GM18951 (cell line): ENCODE data around the gene SLC25A45.

Source experiments
- POLR2A ChIP-seq: IDR thresholded peaks from 4 replicates; pipeline ENCODE4 v1.6.1; 2011; ENCODE audit warnings: mild to moderate bottlenecking; ENCODE audit not compliant: insufficient read length, insufficient read depth; ENCODE audit errors: extremely low read depth
- in situ Hi-C: fragments of 300-500 bp; cut with MboI; formaldehyde crosslinking; loops from one replicate; pipeline ENCODE4 v1.12.0; 2022; ENCODE audit warnings: low sequenced_read_pairs, mixed read lengths, inconsistent platforms; ENCODE audit not compliant: unreplicated experiment

The SLC25A45 gene

DNA sequence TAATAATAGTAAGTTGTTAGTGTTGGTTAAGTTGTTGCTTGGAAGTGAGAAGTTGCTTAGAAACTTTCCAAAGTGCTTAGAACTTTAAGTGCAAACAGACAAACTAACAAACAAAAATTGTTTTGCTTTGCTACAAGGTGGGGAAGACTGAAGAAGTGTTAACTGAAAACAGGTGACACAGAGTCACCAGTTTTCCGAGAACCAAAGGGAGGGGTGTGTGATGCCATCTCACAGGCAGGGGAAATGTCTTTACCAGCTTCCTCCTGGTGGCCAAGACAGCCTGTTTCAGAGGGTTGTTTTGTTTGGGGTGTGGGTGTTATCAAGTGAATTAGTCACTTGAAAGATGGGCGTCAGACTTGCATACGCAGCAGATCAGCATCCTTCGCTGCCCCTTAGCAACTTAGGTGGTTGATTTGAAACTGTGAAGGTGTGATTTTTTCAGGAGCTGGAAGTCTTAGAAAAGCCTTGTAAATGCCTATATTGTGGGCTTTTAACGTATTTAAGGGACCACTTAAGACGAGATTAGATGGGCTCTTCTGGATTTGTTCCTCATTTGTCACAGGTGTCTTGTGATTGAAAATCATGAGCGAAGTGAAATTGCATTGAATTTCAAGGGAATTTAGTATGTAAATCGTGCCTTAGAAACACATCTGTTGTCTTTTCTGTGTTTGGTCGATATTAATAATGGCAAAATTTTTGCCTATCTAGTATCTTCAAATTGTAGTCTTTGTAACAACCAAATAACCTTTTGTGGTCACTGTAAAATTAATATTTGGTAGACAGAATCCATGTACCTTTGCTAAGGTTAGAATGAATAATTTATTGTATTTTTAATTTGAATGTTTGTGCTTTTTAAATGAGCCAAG is 42.9 kb upstream of the SLC25A45 start:
- in situ Hi-C loops: no loop called here
- peak; percentile 43 for TF ChIP-seq POLR2A

GRCh38 chr11:65424205-65425104 is 42.0 kb upstream of the SLC25A45 start:
- in situ Hi-C loops: loop anchor here (5.0 kb wide), 1 partner anchor 78 kb away; no protein-coding TSS in a partner anchor
- peak; percentile 33 for TF ChIP-seq POLR2A

DNA sequence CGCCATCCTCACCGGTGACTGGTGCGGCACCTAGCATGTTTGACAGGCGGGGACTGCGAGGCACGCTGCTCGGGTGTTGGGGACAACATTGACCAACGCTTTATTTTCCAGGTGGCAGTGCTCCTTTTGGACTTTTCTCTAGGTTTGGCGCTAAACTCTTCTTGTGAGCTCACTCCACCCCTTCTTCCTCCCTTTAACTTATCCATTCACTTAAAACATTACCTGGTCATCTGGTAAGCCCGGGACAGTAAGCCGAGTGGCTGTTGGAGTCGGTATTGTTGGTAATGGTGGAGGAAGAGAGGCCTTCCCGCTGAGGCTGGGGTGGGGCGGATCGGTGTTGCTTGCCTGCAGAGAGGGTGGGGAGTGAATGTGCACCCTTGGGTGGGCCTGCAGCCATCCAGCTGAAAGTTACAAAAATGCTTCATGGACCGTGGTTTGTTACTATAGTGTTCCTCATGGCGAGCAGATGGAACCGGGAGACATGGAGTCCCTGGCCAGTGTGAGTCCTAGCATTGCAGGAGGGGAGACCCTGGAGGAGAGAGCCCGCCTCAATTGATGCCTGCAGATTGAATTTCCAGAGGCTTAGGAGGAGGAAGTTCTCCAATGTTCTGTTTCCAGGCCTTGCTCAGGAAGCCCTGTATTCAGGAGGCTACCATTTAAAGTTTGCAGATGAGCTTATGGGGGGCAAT is 41.2 kb upstream of the SLC25A45 start:
- in situ Hi-C loops: loop anchor here (5.0 kb wide), 1 partner anchor 79 kb away; no protein-coding TSS in a partner anchor

GRCh38 chr11:65422633-65423515 is 40.4 kb upstream of the SLC25A45 start, which contains the start of gene NEAT1:
Gene NEAT1 (plus strand): TSS chr11:65422798.
- in situ Hi-C loops: loop anchor here (5.0 kb wide), 1 partner anchor 79 kb away; no protein-coding TSS in a partner anchor
- TF ChIP-seq POLR2A: peak; percentile 100

More for the DNA sequence above, 41.2 kb upstream of the SLC25A45 start:
- no peak for TF ChIP-seq POLR2A

- in situ Hi-C loops: loop anchor here (5.0 kb wide), 1 partner anchor 80 kb away; no protein-coding TSS in a partner anchor
- TF ChIP-seq POLR2A: peak; percentile 61
These were observed 39.6 kb upstream of the SLC25A45 start for GRCh38 chr11:65421794-65422632.

GRCh38 chr11:65420979-65421793 is 38.7 kb upstream of the SLC25A45 start:
- in situ Hi-C loops: loop anchor here (5.0 kb wide), 1 partner anchor 81 kb away; no protein-coding TSS in a partner anchor
- peak; percentile 83 for TF ChIP-seq POLR2A

GRCh38 chr11:65420506-65420905 is 38.1 kb upstream of the SLC25A45 start:
- in situ Hi-C loops: loop anchor here (5.0 kb wide), 1 partner anchor 82 kb away; no protein-coding TSS in a partner anchor
- no peak for TF ChIP-seq POLR2A

GRCh38 chr11:65419772-65420481 is 37.5 kb upstream of the SLC25A45 start:
- TF ChIP-seq POLR2A: peak; percentile 62
- in situ Hi-C loops: loop anchor here (5.0 kb wide), 1 partner anchor 82 kb away; no protein-coding TSS in a partner anchor

- no peak for TF ChIP-seq POLR2A
- in situ Hi-C loops: no loop called here
These were observed 37.0 kb upstream of the SLC25A45 start for GRCh38 chr11:65419460-65419771.

DNA sequence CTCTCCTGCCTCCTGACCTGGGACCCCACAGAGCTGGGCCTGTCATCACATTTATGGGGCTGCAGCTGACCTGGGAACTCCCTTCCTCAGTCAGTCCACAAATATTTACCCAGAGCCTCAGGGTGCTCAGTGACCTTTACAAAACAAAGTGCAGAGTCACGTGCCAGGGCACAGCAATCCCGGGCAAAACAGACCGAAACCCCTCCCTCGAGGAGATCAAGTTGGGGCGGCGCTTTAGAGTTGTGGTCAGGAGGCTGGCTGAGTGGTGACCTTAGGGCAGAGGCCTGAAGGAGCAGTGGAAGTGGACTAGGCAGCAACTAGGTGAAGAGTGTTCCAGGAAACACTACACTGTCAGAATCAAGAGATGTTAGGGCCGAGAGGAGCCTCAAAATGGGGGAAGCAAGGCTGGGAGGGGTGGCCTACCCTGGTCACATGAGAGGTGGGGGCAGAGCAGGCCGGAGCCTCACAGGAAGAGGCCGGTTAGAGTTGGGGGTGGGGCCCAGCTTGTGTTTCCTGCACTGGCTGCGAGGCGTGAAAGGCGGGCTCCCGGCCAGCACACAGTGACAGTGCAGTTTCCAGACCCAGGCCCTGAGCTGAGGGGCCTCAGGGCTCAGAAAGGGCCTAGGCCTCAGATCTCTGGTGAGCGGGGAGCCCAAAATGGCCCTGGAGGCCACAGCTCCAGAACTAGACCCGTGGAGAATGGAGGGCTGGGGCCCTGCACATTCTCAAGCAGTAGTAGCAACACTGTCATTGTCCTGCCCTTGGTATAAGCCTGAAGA is 36.4 kb upstream of the SLC25A45 start:
- peak; percentile 89 for TF ChIP-seq POLR2A
- in situ Hi-C loops: no loop called here
